ENCODE data around the gene BBOF1.
"Not testable (repeated sequence)": the region's sequence is repeated elsewhere in the genome, so short reads cannot be mapped to it uniquely, and the experiment has no call there.

The BBOF1 gene

GRCh38 chr14:73995977-73996378 is 23.2 kb upstream of the BBOF1 start:
- TF ChIP-seq, protein P1, sequence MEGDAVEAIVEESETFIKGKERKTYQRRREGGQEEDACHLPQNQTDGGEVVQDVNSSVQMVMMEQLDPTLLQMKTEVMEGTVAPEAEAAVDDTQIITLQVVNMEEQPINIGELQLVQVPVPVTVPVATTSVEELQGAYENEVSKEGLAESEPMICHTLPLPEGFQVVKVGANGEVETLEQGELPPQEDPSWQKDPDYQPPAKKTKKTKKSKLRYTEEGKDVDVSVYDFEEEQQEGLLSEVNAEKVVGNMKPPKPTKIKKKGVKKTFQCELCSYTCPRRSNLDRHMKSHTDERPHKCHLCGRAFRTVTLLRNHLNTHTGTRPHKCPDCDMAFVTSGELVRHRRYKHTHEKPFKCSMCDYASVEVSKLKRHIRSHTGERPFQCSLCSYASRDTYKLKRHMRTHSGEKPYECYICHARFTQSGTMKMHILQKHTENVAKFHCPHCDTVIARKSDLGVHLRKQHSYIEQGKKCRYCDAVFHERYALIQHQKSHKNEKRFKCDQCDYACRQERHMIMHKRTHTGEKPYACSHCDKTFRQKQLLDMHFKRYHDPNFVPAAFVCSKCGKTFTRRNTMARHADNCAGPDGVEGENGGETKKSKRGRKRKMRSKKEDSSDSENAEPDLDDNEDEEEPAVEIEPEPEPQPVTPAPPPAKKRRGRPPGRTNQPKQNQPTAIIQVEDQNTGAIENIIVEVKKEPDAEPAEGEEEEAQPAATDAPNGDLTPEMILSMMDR (conservative IDR thresholded peaks at IDR 0.05; ENCODE audit: low read depth, low read length): no peak
- no peak for DNase-seq (ENCODE audit: low read depth)
- no peak overlapping the region for H3K4me3 ChIP-seq (ENCODE audit: low read depth, low read length)

DNA sequence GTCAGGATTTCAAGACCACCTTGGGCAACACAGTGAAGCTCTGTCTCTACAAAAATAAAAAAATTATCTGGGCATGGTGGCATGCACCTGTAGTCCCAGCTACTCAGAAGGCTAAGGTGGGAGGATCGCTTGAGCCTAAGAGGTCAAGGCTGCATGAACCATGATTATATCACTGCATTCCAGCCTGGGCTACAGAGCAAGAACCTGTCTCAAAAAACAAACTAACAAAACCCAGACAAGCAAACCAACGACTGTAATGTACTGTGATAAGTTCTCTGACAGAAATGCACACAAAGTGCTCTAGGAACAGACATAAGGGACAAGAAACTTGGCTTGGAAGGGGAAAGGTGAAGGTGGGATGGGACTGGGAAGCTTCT is 22.4 kb upstream of the BBOF1 start:
- H3K4me3 ChIP-seq (ENCODE audit: low read depth, low read length): no peak overlapping the region
- no peak for DNase-seq (ENCODE audit: low read depth)
- TF ChIP-seq, protein P1 (conservative IDR thresholded peaks at IDR 0.05; ENCODE audit: low read depth, low read length): no peak

DNA sequence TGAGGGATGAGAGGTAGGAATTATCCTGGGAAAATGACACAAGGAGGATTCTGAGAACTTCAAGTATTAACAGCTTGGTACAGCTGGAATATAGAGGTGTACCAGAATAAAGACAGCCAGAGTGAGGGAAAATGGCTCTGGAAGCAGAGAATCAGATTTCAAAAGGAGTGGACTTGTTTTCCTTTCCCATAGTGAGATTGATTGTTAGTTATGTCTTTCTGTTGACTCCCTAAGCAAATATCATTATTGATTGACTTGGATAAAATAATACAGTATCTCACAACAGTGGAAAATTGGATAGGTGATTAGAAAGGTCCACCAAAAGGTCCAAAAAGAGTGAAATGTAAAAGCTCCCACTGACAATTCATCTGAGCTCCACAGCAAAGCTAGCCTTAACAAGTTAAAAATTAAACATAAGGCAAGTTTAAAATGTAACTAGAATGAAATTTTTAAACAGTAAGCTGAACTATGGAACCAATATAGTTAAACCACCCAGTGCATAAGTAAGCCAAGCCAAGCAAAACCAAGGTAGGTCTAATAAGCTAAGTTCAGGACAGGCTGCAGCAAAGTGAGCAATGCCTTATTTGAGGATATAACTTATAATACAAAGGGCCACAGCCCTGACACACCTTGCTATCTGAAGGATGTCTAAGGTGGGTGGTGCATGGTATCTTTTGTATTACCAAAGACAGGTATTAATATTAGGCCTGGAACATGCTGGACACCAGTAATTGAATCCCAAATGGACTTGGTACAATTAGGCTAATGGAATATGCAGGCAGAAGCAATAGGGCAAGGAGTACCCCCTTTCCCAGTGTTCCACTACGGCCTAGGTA is 21.8 kb upstream of the BBOF1 start:
- TF ChIP-seq, protein P1 (conservative IDR thresholded peaks at IDR 0.05; ENCODE audit: low read depth, low read length): no peak
- no peak for DNase-seq (ENCODE audit: low read depth)
- H3K4me3 ChIP-seq (ENCODE audit: low read depth, low read length): no peak overlapping the region

DNA sequence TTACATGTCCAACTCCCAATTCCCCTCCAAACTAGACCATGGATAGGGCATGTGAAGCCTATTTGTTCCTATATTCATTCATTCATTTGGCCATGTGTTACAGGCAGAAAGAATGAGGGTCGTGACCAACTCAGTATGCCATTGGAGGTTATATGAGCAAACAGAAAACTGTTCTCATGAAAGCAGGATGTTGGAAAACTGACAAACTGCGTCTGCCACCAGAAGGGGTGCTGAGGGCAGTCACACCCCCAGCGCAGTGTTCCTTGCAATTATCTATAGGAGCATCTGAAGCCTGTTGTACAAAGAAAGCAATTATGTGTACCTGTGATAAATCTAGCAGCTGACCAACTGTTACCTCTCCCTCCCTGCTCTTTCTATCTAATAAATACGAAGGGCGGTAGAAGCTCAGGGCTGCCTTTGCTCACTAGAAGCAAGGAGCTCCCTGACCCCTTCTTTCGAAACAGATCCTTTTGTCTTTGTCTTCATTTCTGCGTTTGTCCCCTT is 21.2 kb upstream of the BBOF1 start:
- no peak for DNase-seq (ENCODE audit: low read depth)
- TF ChIP-seq, protein P1 (conservative IDR thresholded peaks at IDR 0.05; ENCODE audit: low read depth, low read length): no peak
- no peak overlapping the region for H3K4me3 ChIP-seq (ENCODE audit: low read depth, low read length)

GRCh38 chr14:73998726-73999125 is 20.4 kb upstream of the BBOF1 start:
- H3K4me3 ChIP-seq (ENCODE audit: low read depth, low read length): no peak overlapping the region
- no peak for DNase-seq (ENCODE audit: low read depth)
- TF ChIP-seq, protein P1 (conservative IDR thresholded peaks at IDR 0.05; ENCODE audit: low read depth, low read length): no peak

DNA sequence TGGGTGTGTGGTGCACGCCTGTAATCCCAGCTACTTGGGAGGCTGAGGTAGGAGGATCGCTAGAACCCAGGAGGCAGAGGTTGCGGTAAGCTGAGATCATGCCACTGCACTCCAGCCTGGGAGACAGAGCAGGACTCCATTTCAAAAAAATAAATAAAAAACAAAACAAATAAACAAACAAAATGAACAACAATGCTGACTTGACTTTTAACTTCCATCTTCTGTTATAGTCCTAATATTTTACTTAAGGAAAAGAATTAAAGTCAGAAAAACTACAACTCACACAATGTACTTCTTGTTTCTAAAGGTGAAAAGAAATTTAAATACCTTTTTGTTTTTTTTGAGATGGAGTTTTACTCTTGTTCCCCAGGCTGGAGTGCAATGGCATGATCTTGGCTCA is 13.5 kb upstream of the BBOF1 start:
- not testable (repeated sequence) for DNase-seq (ENCODE audit: low read depth); H3K4me3 ChIP-seq (ENCODE audit: low read depth, low read length)

- H3K4me3 ChIP-seq (ENCODE audit: low read depth, low read length): no peak overlapping the region
- DNase-seq (ENCODE audit: low read depth): no peak
- TF ChIP-seq, protein P1 (conservative IDR thresholded peaks at IDR 0.05; ENCODE audit: low read depth, low read length): no peak
These were observed 10.2 kb upstream of the BBOF1 start for GRCh38 chr14:74008843-74009499.

Measured in choroid plexus epithelial cell (primary cell).